IMR-90 (cell line): ENCODE results near the gene CARD8. TPM values are rescaled to one million over a fixed set of nuclear protein-coding genes. Genes with fewer than 3 reads are reported as not detected.

Experiments used
- ATAC-seq: fragments of 200-7000 bp; cut with Tn5 transposase; 2 replicates; pipeline ENCODE4 v1.9.1; 2020; ENCODE audit warnings: low read depth, mild to moderate bottlenecking, moderate library complexity
- BruUV-seq: library from RNA; stranded (reverse); fragments of 400-500 nt; replicated peaks from 2 replicates; lab custom pipeline; 2021; lab: Mats Ljungman, UMichigan
- CTCF ChIA-PET: fragments of 300-600 bp; formaldehyde crosslinking; extraction: SDS; loops from one replicate; lab custom pipeline; 2021; ENCODE audit warnings: antibody characterized with exemption; lab: Yijun Ruan, JAX
- POLR2A ChIA-PET: fragments of 300-600 bp; sonication (Branson Sonifier 250); formaldehyde crosslinking; loops from one replicate; lab custom pipeline; 2022; ENCODE audit warnings: antibody characterized with exemption; ENCODE audit not compliant: unreplicated experiment; lab: Charles Lee
- DNase-seq: peaks from one replicate; pipeline ENCODE4 v3.0.0; 2013
- H2AFZ ChIP-seq: replicated peaks from 2 replicates; pipeline ENCODE3; 2013; ENCODE audit warnings: low read length, mild to moderate bottlenecking; ENCODE audit not compliant: poor library complexity
- H2AK5ac ChIP-seq: 2 replicates; pipeline ENCODE4 v1.6.1; 2013; ENCODE audit warnings: low read depth, low read length, inconsistent platforms
- H2AK9ac ChIP-seq: replicated peaks from 2 replicates; pipeline ENCODE3; 2013; ENCODE audit warnings: mild to moderate bottlenecking, low read depth, low read length, moderate library complexity; ENCODE audit not compliant: poor library complexity
- H2BK120ac ChIP-seq: 2 replicates; pipeline ENCODE4 v1.6.1; 2013; ENCODE audit warnings: low read depth, low read length, inconsistent platforms
- H2BK15ac ChIP-seq: 3 replicates; pipeline ENCODE4 v1.6.1; 2013; ENCODE audit warnings: low read depth, low read length, inconsistent platforms
- H2BK20ac ChIP-seq: 2 replicates; pipeline ENCODE4 v1.6.1; 2013; ENCODE audit warnings: low read depth, mild to moderate bottlenecking, inconsistent platforms, low read length, moderate library complexity
- H2BK5ac ChIP-seq: 2 replicates; pipeline ENCODE4 v1.6.1; 2013; ENCODE audit warnings: mild to moderate bottlenecking, low read depth, low read length, inconsistent platforms; ENCODE audit not compliant: poor library complexity, severe bottlenecking
- H3K14ac ChIP-seq: replicated peaks from 2 replicates; pipeline ENCODE4 v1.6.1; 2013; ENCODE audit warnings: low read depth, low read length, inconsistent platforms
- H3K18ac ChIP-seq: 2 replicates; pipeline ENCODE4 v1.6.1; 2013; ENCODE audit warnings: low read depth, low read length, control low read depth
- H3K23ac ChIP-seq: 2 replicates; pipeline ENCODE4 v1.6.1; 2013; ENCODE audit warnings: low read depth, low read length, inconsistent platforms
- H3K27ac ChIP-seq: 2 replicates; pipeline ENCODE4 v1.5.1; 2013; ENCODE audit warnings: mild to moderate bottlenecking, control low read depth, low read length; ENCODE audit not compliant: insufficient read depth
- H3K27me3 ChIP-seq: 2 replicates; pipeline ENCODE4 v1.6.1; 2013; ENCODE audit warnings: low read length; ENCODE audit not compliant: control insufficient read depth, insufficient read depth
- H3K36me3 ChIP-seq: 2 replicates; pipeline ENCODE4 v1.6.1; 2013; ENCODE audit warnings: low read length, mixed read lengths; ENCODE audit not compliant: control insufficient read depth, insufficient read depth
- H3K4ac ChIP-seq: 2 replicates; pipeline ENCODE4 v1.6.1; 2013; ENCODE audit warnings: low read depth, low read length, inconsistent platforms
- H3K4me1 ChIP-seq: 2 replicates; pipeline ENCODE4 v1.6.1; 2013; ENCODE audit warnings: low read length, mixed read lengths; ENCODE audit not compliant: control insufficient read depth, insufficient read depth
- H3K4me2 ChIP-seq: 2 replicates; pipeline ENCODE4 v1.6.1; 2013; ENCODE audit warnings: low read depth, mild to moderate bottlenecking, control low read depth, low read length, moderate library complexity
- H3K4me3 ChIP-seq: 2 replicates; pipeline ENCODE4 v1.5.1; 2013; ENCODE audit warnings: low read depth, mild to moderate bottlenecking, control low read depth, low read length, moderate library complexity; ENCODE audit not compliant: insufficient read depth
- H3K56ac ChIP-seq: 2 replicates; pipeline ENCODE4 v1.6.1; 2013; ENCODE audit warnings: low read length, inconsistent platforms; ENCODE audit not compliant: insufficient read depth; ENCODE audit errors: extremely low read depth
- H3K79me1 ChIP-seq, 2 experiments: 2 replicates each; pipeline ENCODE4 v1.6.1; 2013; ENCODE audit warnings: low read length in 2 of 2, inconsistent platforms in 1 of 2, low read depth in 1 of 2
- H3K9ac ChIP-seq: 2 replicates; pipeline ENCODE4 v1.6.1; 2013; ENCODE audit warnings: low read depth, low read length, control low read depth
- H3K9me1 ChIP-seq: 2 replicates; pipeline ENCODE4 v1.6.1; 2013; ENCODE audit warnings: low read length, inconsistent platforms; ENCODE audit not compliant: insufficient read depth
- H3K9me3 ChIP-seq: 2 replicates; pipeline ENCODE4 v1.6.1; 2013; ENCODE audit warnings: low read length; ENCODE audit not compliant: control insufficient read depth, insufficient read depth
- H4K20me1 ChIP-seq: 2 replicates; pipeline ENCODE4 v1.6.1; 2013; ENCODE audit warnings: low read length, inconsistent platforms; ENCODE audit not compliant: insufficient read depth
- H4K5ac ChIP-seq: 2 replicates; pipeline ENCODE4 v1.6.1; 2013; ENCODE audit warnings: mild to moderate bottlenecking, low read depth, low read length, control low read depth
- H4K8ac ChIP-seq, 2 experiments: 2 replicates each; pipeline ENCODE4 v1.6.1; 2013; ENCODE audit warnings: low read depth in 2 of 2, low read length in 2 of 2, control low read depth in 1 of 2, inconsistent platforms in 1 of 2
- H4K91ac ChIP-seq: 2 replicates; pipeline ENCODE4 v1.6.1; 2013; ENCODE audit warnings: low read depth, low read length, inconsistent platforms; ENCODE audit not compliant: insufficient read depth
- BHLHE40 ChIP-seq: fragments of 150-350 bp; IDR thresholded peaks from 2 replicates; pipeline ENCODE4 v1.6.1; 2016; ENCODE audit warnings: mild to moderate bottlenecking, low read depth, low read length
- CHD1 ChIP-seq: IDR thresholded peaks from 2 replicates; pipeline ENCODE4 v1.6.1; 2012; ENCODE audit warnings: low read depth, low read length, improper control_type of control experiment
- CTCF ChIP-seq: conservative IDR thresholded peaks from 2 replicates; pipeline ENCODE4 v1.5.1; 2012; ENCODE audit warnings: mild to moderate bottlenecking, low read depth, low read length, improper control_type of control experiment
- FOS ChIP-seq: fragments of 150-350 bp; IDR thresholded peaks from 2 replicates; pipeline ENCODE4 v1.6.1; 2016; ENCODE audit warnings: low read depth, low read length
- MAFK ChIP-seq: IDR thresholded peaks from 2 replicates; pipeline ENCODE4 v1.6.1; 2012; ENCODE audit warnings: low read depth, low read length, improper control_type of control experiment
- MAZ ChIP-seq: IDR thresholded peaks from 2 replicates; pipeline ENCODE4 v1.6.1; 2012; ENCODE audit warnings: low read depth, mild to moderate bottlenecking, low read length, improper control_type of control experiment, moderate library complexity, borderline replicate concordance
- MXI1 ChIP-seq: IDR thresholded peaks from 2 replicates; pipeline ENCODE4 v1.6.1; 2012; ENCODE audit warnings: low read depth, mild to moderate bottlenecking, low read length, moderate library complexity, borderline replicate concordance
- NFE2L2 ChIP-seq: fragments of 150-350 bp; IDR thresholded peaks from 2 replicates; pipeline ENCODE4 v1.6.1; 2016; ENCODE audit warnings: low read depth, mild to moderate bottlenecking, low read length
- POLR2A ChIP-seq: IDR thresholded peaks from 2 replicates; pipeline ENCODE4 v1.6.1; 2012; ENCODE audit warnings: mild to moderate bottlenecking, low read depth, low read length
- RAD21 ChIP-seq: IDR thresholded peaks from 2 replicates; pipeline ENCODE4 v1.6.1; 2012; ENCODE audit warnings: low read length, improper control_type of control experiment
- RCOR1 ChIP-seq: IDR thresholded peaks from 2 replicates; pipeline ENCODE4 v1.6.1; 2012; ENCODE audit warnings: mild to moderate bottlenecking, low read length, improper control_type of control experiment; ENCODE audit not compliant: insufficient replicate concordance
- RFX5 ChIP-seq: IDR thresholded peaks from 2 replicates; pipeline ENCODE4 v1.8.0; 2012; ENCODE audit warnings: low read depth, mild to moderate bottlenecking, low read length, moderate library complexity
- SMC3 ChIP-seq: fragments of 150-350 bp; IDR thresholded peaks from 2 replicates; pipeline ENCODE4 v1.6.1; 2016; ENCODE audit warnings: low read depth, mild to moderate bottlenecking, antibody characterized with exemption, low read length, moderate library complexity
- WGBS, 2 experiments: methylation state at CpG; one replicate each; pipeline versions ENCODE4 v1.1.5 to v1.1.7; 2013; ENCODE audit warnings: missing lambda C conversion rate in 2 of 2; ENCODE audit not compliant: insufficient read length in 1 of 2; ENCODE audit errors: extremely low coverage in 2 of 2; 5-methylcytosine and 5-hydroxymethylcytosine counted together
- dilution Hi-C: fragments of 300-500 bp; cut with HindIII; formaldehyde crosslinking; loops from one replicate; pipeline ENCODE4 v1.14.3; 2018; ENCODE audit warnings: low sequenced_read_pairs; ENCODE audit not compliant: unreplicated experiment
- in situ Hi-C: fragments of 300-500 bp; cut with MboI; formaldehyde crosslinking; loops from 3 replicates; pipeline ENCODE4 v1.14.3; 2019; ENCODE audit warnings: low sequenced_read_pairs, inconsistent platforms, mixed read lengths
- intact Hi-C: fragments of 100-400 bp; cut with micrococcal nuclease; formaldehyde crosslinking; loops from 2 replicates; pipeline ENCODE4 v1.10.0; 2022
- polyA plus RNA-seq, 3 experiments: library from polyadenylated mRNA; depleted of rRNA; stranded (reverse); fragments of >200 nt; gene quantifications; 2 replicates each; pipeline ENCODE4 v1.2.3, GENCODE V29; 2012; ENCODE audit warnings: low replicate concordance in 1 of 3
- total RNA-seq: library from RNA; depleted of rRNA; stranded (reverse); fragments of >200 nt; gene quantifications from 2 replicates; pipeline ENCODE4 v1.2.3, GENCODE V29; 2012
- TF ChIP-seq, protein P1 (sequence below): fragments of 150-350 bp; IDR thresholded peaks from 2 replicates; pipeline ENCODE4 v1.6.1; 2016; ENCODE audit warnings: low read depth, mild to moderate bottlenecking, low read length, moderate library complexity, borderline replicate concordance

Gene CARD8
- total and polyA plus RNA-seq, 2 of the 4 experiments (the other 2 are of a cell fraction) = 11.3 to 15.5 TPM

GRCh38 chr19:48287748-48288147 is 32.0 kb upstream of the CARD8 start:
- Histone ChIP-seq H3K14ac (no peak overlapping the region), H3K4me2 (no peak overlapping the region), H4K8ac (no peak overlapping the region), H2BK20ac (no peak overlapping the region), H3K18ac (no peak overlapping the region), H3K27me3 (no peaks in the 10 kb centered on the region), H3K9ac (no peak overlapping the region), H3K9me1 (no peaks in the 10 kb centered on the region), H3K23ac (no peak overlapping the region), H3K27ac (no peak overlapping the region), H3K4me1 (peaks cover 11% of the 10 kb centered on the region), H2AFZ (no peak overlapping the region), H3K4me3 (no peak overlapping the region), H2AK9ac (no peak overlapping the region), H3K9me3 (peaks cover 10% of the 10 kb centered on the region), H2BK15ac (no peak overlapping the region), H2AK5ac (no peak overlapping the region), H3K4ac (no peak overlapping the region), H4K20me1 (no peaks in the 10 kb centered on the region), H3K79me1 (no peaks in the 10 kb centered on the region), H2BK5ac (no peak overlapping the region), H4K5ac (no peak overlapping the region), H3K36me3 (no peaks in the 10 kb centered on the region), H3K56ac (no peak overlapping the region), H2BK120ac (no peak overlapping the region), H4K91ac (no peak overlapping the region)
- in situ Hi-C loops = no loop called here
- no CpG with 5 or more reads among the region's 3 CpGs for WGBS, 2 experiments
- TF ChIP-seq RAD21 (no peak), RCOR1 (no peak), MAZ (no peak), BHLHE40 (no peak), POLR2A (no peak), CTCF (no peak), SMC3 (no peak), FOS (no peak), MXI1 (no peak), RFX5 (no peak), MAFK (no peak), NFE2L2 (no peak), CHD1 (no peak)
- TF ChIP-seq, protein P1, sequence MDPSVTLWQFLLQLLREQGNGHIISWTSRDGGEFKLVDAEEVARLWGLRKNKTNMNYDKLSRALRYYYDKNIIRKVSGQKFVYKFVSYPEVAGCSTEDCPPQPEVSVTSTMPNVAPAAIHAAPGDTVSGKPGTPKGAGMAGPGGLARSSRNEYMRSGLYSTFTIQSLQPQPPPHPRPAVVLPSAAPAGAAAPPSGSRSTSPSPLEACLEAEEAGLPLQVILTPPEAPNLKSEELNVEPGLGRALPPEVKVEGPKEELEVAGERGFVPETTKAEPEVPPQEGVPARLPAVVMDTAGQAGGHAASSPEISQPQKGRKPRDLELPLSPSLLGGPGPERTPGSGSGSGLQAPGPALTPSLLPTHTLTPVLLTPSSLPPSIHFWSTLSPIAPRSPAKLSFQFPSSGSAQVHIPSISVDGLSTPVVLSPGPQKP = no peak
- CTCF ChIA-PET = no interaction called here
- no TSS peak for BruUV-seq
- intact Hi-C loops = no loop called here
- DNase-seq = no peak
- ATAC-seq = no peak
- POLR2A ChIA-PET = no interaction called here
- dilution Hi-C loops = no loop called here
